Measurements from ENCODE around the gene POLR1A.

GRCh38 chr2:86037141-86037794 lies 68.4 kb downstream of the POLR1A start:
- TF ChIP-seq CTCF (conservative IDR thresholded peaks at IDR 0.05) = no peak
- TF ChIP-seq EZH2 (IDR thresholded peaks at IDR 0.05; ENCODE audit: low read depth) = no peak

All from PC-9 (cell line).